ENCODE measurements around the gene PBOV1.

PBOV1 gene

GRCh38 chr6:138218449-138218848, at the start of gene PBOV1:
Gene PBOV1 (minus strand): TSS chr6:138218491. CDS start chr6:138218395, 96 bp downstream.
- DNase-seq, result no peak

GRCh38 chr6:138266095-138266494, 47.8 kb upstream of the PBOV1 start:
- no peak for DNase-seq

- DNase-seq, result no peak
Observed at GRCh38 chr6:138264372-138264880, 46.1 kb upstream of the PBOV1 start.

- peak in 1 of 56 donors; percentile 5 for DNase-seq
Observed at GRCh38 chr6:138263963-138264362, 45.7 kb upstream of the PBOV1 start.

- no peak for DNase-seq
Observed at GRCh38 chr6:138261116-138261780, 43.0 kb upstream of the PBOV1 start.

GRCh38 chr6:138258991-138259390, 40.7 kb upstream of the PBOV1 start:
- no peak for DNase-seq

GRCh38 chr6:138258197-138258596, 39.9 kb upstream of the PBOV1 start:
- DNase-seq, result no peak

GRCh38 chr6:138257638-138258040, 39.3 kb upstream of the PBOV1 start:
- no peak for DNase-seq

- DNase-seq, result no peak
Observed at GRCh38 chr6:138255443-138255842, 37.2 kb upstream of the PBOV1 start.

GRCh38 chr6:138253731-138254130, 35.4 kb upstream of the PBOV1 start:
- DNase-seq, result peak in 4 of 56 donors; percentile 19 to 39 (median 30)

- peak in 37 of 56 donors; percentile 4 to 86 (median 50) for DNase-seq
Observed at GRCh38 chr6:138250513-138251247, 32.4 kb upstream of the PBOV1 start.

- DNase-seq, result peak in 4 of 56 donors; percentile 11 to 42 (median 26)
Observed at GRCh38 chr6:138250053-138250452, 31.8 kb upstream of the PBOV1 start.

GRCh38 chr6:138248878-138249277, 30.6 kb upstream of the PBOV1 start:
- no peak for DNase-seq

- DNase-seq, result no peak
Observed at GRCh38 chr6:138248011-138248410, 29.7 kb upstream of the PBOV1 start.

- DNase-seq, result no peak
Observed at GRCh38 chr6:138246650-138247440, 28.6 kb upstream of the PBOV1 start.

- no peak for DNase-seq
Observed at GRCh38 chr6:138245751-138246150, 27.5 kb upstream of the PBOV1 start.

GRCh38 chr6:138242987-138243592, 24.8 kb upstream of the PBOV1 start:
- no peak for DNase-seq

GRCh38 chr6:138241934-138242333, 23.6 kb upstream of the PBOV1 start:
- DNase-seq, result no peak

GRCh38 chr6:138241381-138241780, 23.1 kb upstream of the PBOV1 start:
- DNase-seq, result no peak

- no peak for DNase-seq
Observed at GRCh38 chr6:138240476-138241245, 22.4 kb upstream of the PBOV1 start.

- no peak for DNase-seq
Observed at GRCh38 chr6:138239774-138240173, 21.5 kb upstream of the PBOV1 start.

Measured in nucleus accumbens (tissue), 56 donors.